HTR-8/SVneo (cell line): ENCODE results near the gene TBC1D3.
"Not testable (repeated sequence)": the region's sequence is repeated elsewhere in the genome, so short reads cannot be mapped to it uniquely, and the experiment has no call there.

Experiments used
- DNase-seq: peaks from one replicate; pipeline ENCODE4 v3.0.0; 2011; ENCODE audit warnings: low spot score, mixed read lengths; ENCODE audit not compliant: insufficient read length
- FAIRE-seq: peaks from 2 replicates; lab custom pipeline; 2011; peaks lifted over from hg19 to GRCh38; lab: Jason Lieb, UNC

TBC1D3 gene

DNA sequence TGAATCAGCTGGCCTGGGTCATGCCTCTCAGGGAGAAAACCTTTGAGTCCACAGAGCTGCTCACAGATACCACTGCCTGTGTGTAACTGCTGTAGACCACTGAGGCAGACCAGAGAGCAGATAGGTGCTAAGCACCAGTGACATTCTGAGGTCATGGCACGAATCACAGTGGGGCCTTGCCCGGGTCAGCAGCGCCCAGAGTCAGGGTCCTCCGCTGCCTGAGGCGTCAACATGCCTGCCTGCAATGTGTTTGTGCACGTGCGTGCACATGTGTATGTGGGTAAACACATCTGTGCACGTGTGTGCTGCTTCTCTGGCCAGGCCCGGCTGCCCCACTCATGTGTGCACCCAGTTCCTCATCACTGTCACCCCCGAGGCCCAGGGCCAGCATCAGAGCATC lies at the start of gene TBC1D3:
TBC1D3 (minus strand) TSS at position 101 of the 400 bp plus-strand sequence. CDS start 1,526 bp downstream, outside the sequence.
- FAIRE-seq, DNase-seq: not testable (repeated sequence)

DNA sequence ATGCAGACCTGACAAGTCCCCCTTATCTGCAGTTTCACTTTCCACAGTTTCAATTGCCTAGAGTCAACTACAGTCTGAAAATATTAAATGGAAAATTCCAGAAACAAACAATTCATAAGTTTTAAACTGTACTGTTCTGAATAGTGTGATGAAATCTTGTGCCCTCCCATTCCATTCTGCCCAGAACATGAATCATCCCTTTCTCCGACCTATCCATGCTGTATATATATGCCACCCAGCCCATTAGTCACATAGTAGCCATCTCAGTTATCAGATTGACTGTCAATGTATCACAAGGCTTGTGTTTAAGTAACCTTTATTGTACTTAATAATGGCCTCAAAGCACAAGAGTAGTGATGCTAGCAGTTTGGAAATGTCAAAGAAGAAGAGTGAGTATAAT lies 40.4 kb upstream of the TBC1D3 start:
- not testable (repeated sequence) for DNase-seq, FAIRE-seq

DNA sequence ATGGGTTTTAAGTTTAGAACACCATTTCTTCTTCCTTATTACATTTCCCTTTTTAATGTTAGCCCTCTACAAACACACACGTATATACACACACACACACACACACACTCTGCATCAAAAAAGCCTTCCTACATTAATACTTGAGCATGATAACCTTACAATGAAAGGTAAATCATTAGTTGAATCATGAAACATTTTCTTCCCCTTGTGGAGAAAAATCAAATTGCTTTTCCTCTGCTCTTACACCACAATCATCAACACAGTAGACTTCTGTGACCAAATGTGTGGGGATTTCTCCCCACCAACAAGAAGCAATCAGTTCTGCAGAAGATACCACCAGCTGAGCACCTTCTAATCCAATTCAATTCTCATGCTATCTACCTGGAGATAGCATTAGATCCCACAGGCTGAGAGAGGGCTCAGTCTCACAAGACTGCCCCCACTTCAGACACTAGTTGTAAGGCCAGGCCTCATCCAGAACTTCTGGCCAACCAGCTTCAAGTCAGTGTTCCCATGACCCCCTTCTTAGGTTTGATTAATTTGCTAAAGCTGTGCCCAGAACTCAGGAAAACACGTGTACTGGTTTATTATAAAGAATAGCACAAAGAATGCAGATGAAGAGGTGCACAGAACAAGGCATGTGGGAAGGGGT lies 33.6 kb upstream of the TBC1D3 start:
- FAIRE-seq, DNase-seq: not testable (repeated sequence)

DNA sequence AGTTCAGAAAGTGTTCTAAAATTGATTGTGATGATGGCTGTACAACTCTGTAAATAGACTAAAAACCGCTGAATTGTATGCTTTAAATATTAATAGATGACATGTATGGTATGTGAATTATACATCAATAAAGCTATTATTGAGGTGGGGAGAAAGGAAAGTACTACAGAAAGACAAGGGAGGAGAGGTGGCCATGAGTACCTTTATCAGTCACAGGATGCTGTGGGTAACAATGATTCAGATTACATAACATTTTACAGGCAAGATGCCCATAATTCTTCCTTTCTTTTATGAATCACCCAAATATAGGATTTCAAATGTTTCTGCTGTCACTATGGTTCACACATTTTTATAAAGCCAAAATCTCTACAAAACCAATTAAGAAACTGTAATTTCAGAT lies 28.5 kb upstream of the TBC1D3 start:
- DNase-seq, FAIRE-seq: not testable (repeated sequence)

DNA sequence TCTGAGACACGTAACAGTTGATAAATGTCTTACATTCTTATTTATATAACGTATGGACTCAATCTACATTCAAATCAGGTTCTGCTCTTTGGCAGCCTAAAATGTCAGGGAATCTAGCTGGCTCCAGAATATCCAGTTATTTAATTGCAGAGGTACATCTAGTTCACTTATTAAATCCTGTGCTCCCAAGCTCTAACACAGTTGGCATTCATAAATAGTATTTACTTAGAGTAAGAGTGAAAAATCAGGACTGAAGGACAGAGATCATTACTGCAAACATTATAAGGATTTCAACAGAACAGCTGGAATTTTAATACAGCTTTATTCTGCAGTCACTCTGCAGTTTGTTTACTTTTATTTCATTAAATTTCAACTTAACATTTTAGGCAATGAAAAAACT lies 7.9 kb upstream of the TBC1D3 start:
- not testable (repeated sequence) for DNase-seq, FAIRE-seq

DNA sequence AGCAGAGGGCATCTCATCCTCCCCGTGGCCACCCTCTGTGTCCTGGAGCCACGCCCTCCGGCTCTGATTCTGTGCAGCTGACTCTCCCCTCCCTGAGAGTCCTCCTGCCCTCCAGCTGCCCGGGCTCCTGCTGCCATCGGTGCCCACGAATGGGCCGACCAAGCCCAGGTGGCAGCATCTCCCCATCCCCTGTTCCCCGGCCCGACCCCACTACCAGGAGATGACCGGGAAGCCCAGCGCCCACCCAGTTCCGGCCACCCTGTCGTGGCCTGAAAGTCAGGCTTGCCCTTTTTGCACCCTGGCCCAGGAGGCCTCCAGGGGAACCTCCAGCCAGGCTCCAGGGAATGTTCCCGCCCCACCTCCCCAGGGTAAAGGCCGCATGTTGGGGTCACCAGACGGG lies 57.5 kb downstream of the TBC1D3 start:
- FAIRE-seq, DNase-seq: not testable (repeated sequence)
